Measurements from ENCODE around the gene CACUL1.

- TF ChIP-seq POLR2A (IDR thresholded peaks at IDR 0.05; ENCODE audit: low read depth, low read length) (no peak), POLR2AphosphoS5 (IDR thresholded peaks at IDR 0.05; ENCODE audit: low read depth, low read length) (no peak), TAF1 (IDR thresholded peaks at IDR 0.05; ENCODE audit: borderline replicate concordance, low read depth, low read length) (no peak)
Observed at GRCh38 chr10:118764195-118764594, 9.4 kb upstream of the CACUL1 start.

Data from GM12892 (cell line).